Panc1 (cell line): ENCODE data around the gene PABPN1L. TPM values are rescaled to one million over a fixed set of nuclear protein-coding genes. Genes with fewer than 3 reads are reported as not detected.

Experiments used
- ATAC-seq: fragments of 200-7000 bp; cut with Tn5 transposase; 2 replicates; pipeline ENCODE4 v1.9.1; 2020; ENCODE audit warnings: mild to moderate bottlenecking, moderate library complexity
- BruUV-seq: library from RNA; stranded (reverse); fragments of 400-500 nt; replicated peaks from 2 replicates; lab custom pipeline; 2021; lab: Mats Ljungman, UMichigan
- CTCF ChIA-PET: fragments of 300-600 bp; sonication (Branson Sonifier 250); formaldehyde crosslinking; loops from one replicate; lab custom pipeline; 2022; ENCODE audit warnings: antibody characterized with exemption; lab: Charles Lee
- POLR2A ChIA-PET: fragments of 300-600 bp; sonication (Branson Sonifier 250); formaldehyde crosslinking; loops from one replicate; lab custom pipeline; 2022; ENCODE audit warnings: antibody characterized with exemption; lab: Charles Lee
- DNase-seq: peaks from one replicate; pipeline ENCODE4 v3.0.0-alpha.2; 2010; ENCODE audit warnings: low read depth, low spot score
- H3K27ac ChIP-seq: 2 replicates; pipeline ENCODE4 v1.5.1; 2011; ENCODE audit warnings: mild to moderate bottlenecking, low read length, inconsistent platforms
- H3K27me3 ChIP-seq: fragments of 200-500 bp; sonication (Bioruptor generic); 2 replicates; pipeline ENCODE4 v1.6.0; 2014; ENCODE audit warnings: low read length, inconsistent platforms; ENCODE audit not compliant: control insufficient read depth, insufficient read depth
- H3K36me3 ChIP-seq: fragments of 200-500 bp; sonication (Bioruptor generic); 2 replicates; pipeline ENCODE4 v1.5.1; 2014; ENCODE audit warnings: inconsistent platforms, mild to moderate bottlenecking, low read length, moderate library complexity; ENCODE audit not compliant: control insufficient read depth, insufficient read depth
- H3K4me1 ChIP-seq: 2 replicates; pipeline ENCODE4 v1.5.1; 2011; ENCODE audit warnings: inconsistent platforms, mild to moderate bottlenecking, low read length, moderate library complexity; ENCODE audit not compliant: control insufficient read depth, insufficient read depth
- H3K4me3 ChIP-seq, 2 experiments: 2 replicates each; pipeline ENCODE4 v1.5.1; 2011 to 2012; ENCODE audit warnings: low read depth in 2 of 2, low read length in 2 of 2, mild to moderate bottlenecking in 2 of 2, inconsistent platforms in 1 of 2, moderate library complexity in 1 of 2
- H3K9me3 ChIP-seq: fragments of 200-500 bp; sonication (Bioruptor generic); 2 replicates; pipeline ENCODE4 v1.5.1; 2014; ENCODE audit warnings: low read depth, mild to moderate bottlenecking, inconsistent platforms, low read length, moderate library complexity; ENCODE audit not compliant: control insufficient read depth, insufficient read depth
- POLR2AphosphoS5 ChIP-seq: IDR thresholded peaks from 2 replicates; pipeline ENCODE4 v1.6.1; 2012; ENCODE audit warnings: mild to moderate bottlenecking, low read depth, low read length, moderate library complexity
- SIN3A ChIP-seq: IDR thresholded peaks from 2 replicates; pipeline ENCODE4 v1.6.1; 2012; ENCODE audit warnings: low read depth, mild to moderate bottlenecking, low read length, moderate library complexity, borderline replicate concordance; ENCODE audit not compliant: insufficient read depth
- TCF7L2 ChIP-seq: IDR thresholded peaks from 2 replicates; pipeline ENCODE4 v1.6.1; 2011; ENCODE audit warnings: mild to moderate bottlenecking, low read depth, low read length, inconsistent platforms
- in situ Hi-C: cut with HindIII; loops from 2 replicates; pipeline ENCODE4 v1.10.0; 2016; ENCODE audit warnings: low sequenced_read_pairs, low pct_unique_long_range_greater_than_20kb
- intact Hi-C: fragments of 100-400 bp; cut with micrococcal nuclease; formaldehyde crosslinking; loops from one replicate; pipeline ENCODE4 v1.10.0; 2022; ENCODE audit not compliant: unreplicated experiment
- total RNA-seq: library from RNA; stranded (reverse); gene quantifications from one replicate; pipeline ENCODE4 v1.2.1, GENCODE V29; 2021; ENCODE audit not compliant: unreplicated experiment
- TF ChIP-seq, protein P1 (sequence below): fragments of 450-650 bp; IDR thresholded peaks from 2 replicates; pipeline ENCODE4 v1.5.1; 2017; ENCODE audit warnings: mild to moderate bottlenecking
- TF ChIP-seq, protein P2 (sequence below), 2 experiments: IDR thresholded peaks; 2 replicates each; pipeline ENCODE4 v1.6.1; 2011 to 2012; ENCODE audit warnings: low read depth in 2 of 2, control low read depth in 1 of 2, low read length in 1 of 2, mild to moderate bottlenecking in 1 of 2, moderate library complexity in 1 of 2; ENCODE audit not compliant: insufficient read depth in 1 of 2

The PABPN1L gene
- total RNA-seq, 1 experiment from 2014 or later = not detected

DNA sequence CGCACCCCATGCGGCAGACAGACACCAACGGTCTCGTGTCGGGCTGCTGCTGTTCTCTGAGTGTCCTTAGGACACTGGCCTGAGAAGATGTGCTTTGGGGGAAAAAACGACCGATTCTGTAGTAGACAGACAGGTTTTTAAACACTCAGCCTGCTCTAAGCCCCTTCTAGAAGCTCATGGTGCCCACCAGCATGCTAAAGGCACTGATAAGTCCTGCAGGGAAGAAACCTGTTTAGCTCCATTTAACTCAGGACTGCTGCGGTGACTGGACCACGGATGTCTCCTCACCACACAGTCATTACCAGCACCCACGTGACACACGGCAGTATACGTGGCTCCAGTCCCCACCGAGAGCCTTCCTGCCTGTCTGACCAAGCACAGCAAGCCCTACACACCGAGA is 35.7 kb downstream of the PABPN1L start:
- intact Hi-C loops (no loop called here), in situ Hi-C loops (no loop called here)
- no peaks in the 10 kb centered on the region; the same call in 1 of the 2 replicates for H3K36me3 ChIP-seq
- no peaks in the 10 kb centered on the region for H3K4me1 ChIP-seq
- TF ChIP-seq POLR2AphosphoS5 (no peak), TCF7L2 (no peak), SIN3A (no peak)
- TF ChIP-seq, protein P1, sequence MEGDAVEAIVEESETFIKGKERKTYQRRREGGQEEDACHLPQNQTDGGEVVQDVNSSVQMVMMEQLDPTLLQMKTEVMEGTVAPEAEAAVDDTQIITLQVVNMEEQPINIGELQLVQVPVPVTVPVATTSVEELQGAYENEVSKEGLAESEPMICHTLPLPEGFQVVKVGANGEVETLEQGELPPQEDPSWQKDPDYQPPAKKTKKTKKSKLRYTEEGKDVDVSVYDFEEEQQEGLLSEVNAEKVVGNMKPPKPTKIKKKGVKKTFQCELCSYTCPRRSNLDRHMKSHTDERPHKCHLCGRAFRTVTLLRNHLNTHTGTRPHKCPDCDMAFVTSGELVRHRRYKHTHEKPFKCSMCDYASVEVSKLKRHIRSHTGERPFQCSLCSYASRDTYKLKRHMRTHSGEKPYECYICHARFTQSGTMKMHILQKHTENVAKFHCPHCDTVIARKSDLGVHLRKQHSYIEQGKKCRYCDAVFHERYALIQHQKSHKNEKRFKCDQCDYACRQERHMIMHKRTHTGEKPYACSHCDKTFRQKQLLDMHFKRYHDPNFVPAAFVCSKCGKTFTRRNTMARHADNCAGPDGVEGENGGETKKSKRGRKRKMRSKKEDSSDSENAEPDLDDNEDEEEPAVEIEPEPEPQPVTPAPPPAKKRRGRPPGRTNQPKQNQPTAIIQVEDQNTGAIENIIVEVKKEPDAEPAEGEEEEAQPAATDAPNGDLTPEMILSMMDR = no peak
- TF ChIP-seq, protein P2, sequence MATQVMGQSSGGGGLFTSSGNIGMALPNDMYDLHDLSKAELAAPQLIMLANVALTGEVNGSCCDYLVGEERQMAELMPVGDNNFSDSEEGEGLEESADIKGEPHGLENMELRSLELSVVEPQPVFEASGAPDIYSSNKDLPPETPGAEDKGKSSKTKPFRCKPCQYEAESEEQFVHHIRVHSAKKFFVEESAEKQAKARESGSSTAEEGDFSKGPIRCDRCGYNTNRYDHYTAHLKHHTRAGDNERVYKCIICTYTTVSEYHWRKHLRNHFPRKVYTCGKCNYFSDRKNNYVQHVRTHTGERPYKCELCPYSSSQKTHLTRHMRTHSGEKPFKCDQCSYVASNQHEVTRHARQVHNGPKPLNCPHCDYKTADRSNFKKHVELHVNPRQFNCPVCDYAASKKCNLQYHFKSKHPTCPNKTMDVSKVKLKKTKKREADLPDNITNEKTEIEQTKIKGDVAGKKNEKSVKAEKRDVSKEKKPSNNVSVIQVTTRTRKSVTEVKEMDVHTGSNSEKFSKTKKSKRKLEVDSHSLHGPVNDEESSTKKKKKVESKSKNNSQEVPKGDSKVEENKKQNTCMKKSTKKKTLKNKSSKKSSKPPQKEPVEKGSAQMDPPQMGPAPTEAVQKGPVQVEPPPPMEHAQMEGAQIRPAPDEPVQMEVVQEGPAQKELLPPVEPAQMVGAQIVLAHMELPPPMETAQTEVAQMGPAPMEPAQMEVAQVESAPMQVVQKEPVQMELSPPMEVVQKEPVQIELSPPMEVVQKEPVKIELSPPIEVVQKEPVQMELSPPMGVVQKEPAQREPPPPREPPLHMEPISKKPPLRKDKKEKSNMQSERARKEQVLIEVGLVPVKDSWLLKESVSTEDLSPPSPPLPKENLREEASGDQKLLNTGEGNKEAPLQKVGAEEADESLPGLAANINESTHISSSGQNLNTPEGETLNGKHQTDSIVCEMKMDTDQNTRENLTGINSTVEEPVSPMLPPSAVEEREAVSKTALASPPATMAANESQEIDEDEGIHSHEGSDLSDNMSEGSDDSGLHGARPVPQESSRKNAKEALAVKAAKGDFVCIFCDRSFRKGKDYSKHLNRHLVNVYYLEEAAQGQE (IDR thresholded peaks at IDR 0.05; ENCODE audit: insufficient read depth in 1 of 2, low read depth in 2 of 2, low read length in 1 of 2) = no peak
- ChIA-PET POLR2A (no interaction called here), CTCF (interaction anchor here (0.6 kb wide), 1 partner anchor 45 kb away, joined by 8 read pairs; no protein-coding TSS in a partner anchor)
- H3K4me3 ChIP-seq = no peak overlapping the region
- DNase-seq = no peak
- ATAC-seq = no peak
- no peak overlapping the region for H3K27ac ChIP-seq
- BruUV-seq = no TSS peak
- no peaks in the 10 kb centered on the region for H3K9me3 ChIP-seq
- H3K27me3 ChIP-seq = no peaks in the 10 kb centered on the region

DNA sequence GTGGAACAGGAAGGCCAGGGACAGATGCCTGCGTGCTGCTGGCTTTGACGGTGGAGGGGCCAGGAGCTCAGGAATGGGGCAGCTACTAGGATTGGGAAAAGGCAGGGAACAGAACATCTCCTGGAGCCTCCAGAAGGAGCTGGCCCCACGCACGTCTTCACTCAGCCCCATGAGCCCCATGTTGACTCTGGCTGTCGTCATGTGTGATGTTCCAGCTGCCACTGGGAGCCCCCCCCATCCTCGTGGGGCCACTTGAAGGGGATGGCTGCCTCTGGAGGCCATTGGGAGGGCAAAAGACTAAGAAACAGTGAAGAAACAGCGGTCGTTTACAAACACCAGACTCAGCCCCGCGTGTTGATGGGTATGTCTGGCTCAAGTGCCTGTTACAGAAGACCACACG is 36.2 kb downstream of the PABPN1L start:
- no peak for ATAC-seq
- no TSS peak for BruUV-seq
- H3K4me3 ChIP-seq = no peak overlapping the region
- in situ Hi-C loops = no loop called here
- no peaks in the 10 kb centered on the region for H3K4me1 ChIP-seq
- no peak for DNase-seq
- ChIA-PET POLR2A (no interaction called here), CTCF (interaction anchor here (0.6 kb wide), 1 partner anchor 45 kb away, joined by 8 read pairs; no protein-coding TSS in a partner anchor)
- no peaks in the 10 kb centered on the region for H3K27me3 ChIP-seq
- intact Hi-C loops = no loop called here
- no peak overlapping the region for H3K27ac ChIP-seq
- H3K36me3 ChIP-seq = no peaks in the 10 kb centered on the region; the same call in 1 of the 2 replicates
- no peaks in the 10 kb centered on the region for H3K9me3 ChIP-seq
- TF ChIP-seq, protein P2 (IDR thresholded peaks at IDR 0.05; ENCODE audit: insufficient read depth in 1 of 2, low read depth in 2 of 2, low read length in 1 of 2) = no peak
- no peak for TF ChIP-seq TCF7L2
- TF ChIP-seq, protein P1 = no peak
- no peak for TF ChIP-seq POLR2AphosphoS5
- TF ChIP-seq SIN3A = no peak
